Measurements from ENCODE around the gene NCAPG2. TPM values are rescaled to one million over a fixed set of nuclear protein-coding genes. Genes with fewer than 3 reads are reported as not detected.

The NCAPG2 gene
- polyA plus RNA-seq, 2 of the 4 experiments (the other 2 are of a cell fraction): 53.8 to 63.0 TPM

DNA sequence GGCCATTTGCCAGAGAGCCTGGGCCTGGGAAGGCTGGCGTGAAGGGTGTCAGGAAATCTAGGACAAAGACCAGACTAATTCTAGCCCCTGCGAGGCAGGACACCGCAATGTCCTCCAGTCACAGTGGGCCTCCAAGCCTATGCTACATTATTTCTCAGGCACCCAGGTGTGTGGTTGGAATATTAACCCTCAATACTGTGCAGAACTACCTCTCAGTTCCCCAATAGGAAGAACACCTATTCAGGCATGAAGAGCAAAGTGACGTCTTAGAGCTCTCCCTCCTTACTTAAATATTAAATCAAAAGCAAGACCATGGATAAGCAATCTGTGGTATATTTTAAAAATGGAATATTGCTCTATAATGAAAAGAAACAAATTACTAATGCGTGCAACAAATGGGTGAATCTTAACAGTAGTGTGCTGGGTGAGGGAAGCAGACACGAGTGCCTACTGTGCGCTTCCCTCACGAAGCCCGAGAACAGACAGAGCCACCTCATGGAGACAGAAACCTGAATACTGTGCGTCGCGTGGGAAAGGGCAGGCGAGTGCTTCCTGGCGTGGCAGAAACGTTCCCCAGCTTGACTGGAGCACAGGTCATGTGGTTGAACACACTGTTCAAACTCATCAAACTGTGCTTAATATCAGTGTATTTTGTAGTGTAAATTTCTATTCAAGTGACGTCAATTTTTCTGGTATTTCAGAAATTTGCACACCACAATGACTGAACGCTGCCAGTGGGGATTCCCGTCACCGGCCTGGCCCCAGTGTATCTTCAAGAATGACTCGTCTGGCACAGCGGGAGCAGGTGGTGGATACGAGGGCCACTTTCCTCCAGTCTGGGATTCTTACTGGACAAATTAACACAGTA is 101.5 kb downstream of the NCAPG2 start:
- no peak overlapping the region for H3K4me2 ChIP-seq
- peak; percentile 47 to 61; a peak in 3 of 6 replicates for ATAC-seq

DNA sequence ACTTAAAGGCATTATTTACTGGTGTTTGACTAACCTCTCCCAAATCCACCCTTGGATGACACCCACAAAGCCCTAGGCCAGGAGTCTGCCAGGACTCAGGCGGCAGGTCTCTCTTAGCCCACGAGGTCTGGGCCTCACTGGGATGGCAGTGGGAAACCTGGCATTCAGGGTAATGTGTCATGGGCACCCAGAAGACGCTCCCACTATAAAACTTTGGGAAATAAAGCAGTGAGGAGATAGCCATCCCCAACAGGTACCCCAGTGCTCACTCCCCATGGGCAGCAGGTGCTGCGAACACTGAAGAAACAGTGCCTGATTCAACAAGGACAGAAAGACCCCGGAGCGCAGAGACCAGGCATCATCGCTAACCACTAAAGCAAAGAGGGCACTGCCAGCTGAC is 102.6 kb downstream of the NCAPG2 start:
- ChIA-PET POLR2A (no interaction called here), CTCF (no interaction called here)
- no peak overlapping the region for H3K4me3 ChIP-seq
- no peaks in the 10 kb centered on the region for H3K9me3 ChIP-seq
- DNase-seq (ENCODE audit: low read depth in 1 of 2, low spot score in 1 of 2): no peak
- no peak for ATAC-seq
- no peaks in the 10 kb centered on the region for H3K4me1 ChIP-seq
- no peak overlapping the region for H3K27ac ChIP-seq
- 94% methylated on average over 6 of the region's 7 CpGs for WGBS (ENCODE audit: missing lambda C conversion rate)
- no peak for TF ChIP-seq GATA3 (IDR thresholded peaks at IDR 0.05; ENCODE audit: borderline replicate concordance)
- TF ChIP-seq EHMT2 (IDR thresholded peaks at IDR 0.05; ENCODE audit: low read depth): no peak
- no peak for TF ChIP-seq MYC (IDR thresholded peaks at IDR 0.05; ENCODE audit: borderline replicate concordance, low read length)
- TF ChIP-seq MAFK (IDR thresholded peaks at IDR 0.05; ENCODE audit: partially characterized antibody): no peak
- no peak for TF ChIP-seq RNF2 (IDR thresholded peaks at IDR 0.05; ENCODE audit: borderline replicate concordance, low read depth)
- TF ChIP-seq NR3C1 (IDR thresholded peaks at IDR 0.05): no peak
- no peak for TF ChIP-seq HOXB13 (CRISPR knock-in tag; IDR thresholded peaks at IDR 0.05; ENCODE audit: low read depth)
- TF ChIP-seq, protein P1, sequence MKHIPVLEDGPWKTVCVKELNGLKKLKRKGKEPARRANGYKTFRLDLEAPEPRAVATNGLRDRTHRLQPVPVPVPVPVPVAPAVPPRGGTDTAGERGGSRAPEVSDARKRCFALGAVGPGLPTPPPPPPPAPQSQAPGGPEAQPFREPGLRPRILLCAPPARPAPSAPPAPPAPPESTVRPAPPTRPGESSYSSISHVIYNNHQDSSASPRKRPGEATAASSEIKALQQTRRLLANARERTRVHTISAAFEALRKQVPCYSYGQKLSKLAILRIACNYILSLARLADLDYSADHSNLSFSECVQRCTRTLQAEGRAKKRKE (CRISPR knock-in tag; IDR thresholded peaks at IDR 0.05; ENCODE audit: low read depth): no peak
- TF ChIP-seq ZC3H11A (IDR thresholded peaks at IDR 0.05): no peak
- no peak for TF ChIP-seq EHF (CRISPR knock-in tag; IDR thresholded peaks at IDR 0.05)
- no peak for TF ChIP-seq SMC3 (IDR thresholded peaks at IDR 0.05)
- TF ChIP-seq, protein P2, sequence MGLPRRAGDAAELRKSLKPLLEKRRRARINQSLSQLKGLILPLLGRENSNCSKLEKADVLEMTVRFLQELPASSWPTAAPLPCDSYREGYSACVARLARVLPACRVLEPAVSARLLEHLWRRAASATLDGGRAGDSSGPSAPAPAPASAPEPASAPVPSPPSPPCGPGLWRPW (IDR thresholded peaks at IDR 0.05): no peak
- FAIRE-seq: no peak
- no peak overlapping the region for H3K4me2 ChIP-seq

More for the DNA sequence above, 101.5 kb downstream of the NCAPG2 start:
- peak in 1 of 2 experiments; percentile 29 for DNase-seq (ENCODE audit: low read depth in 1 of 2, low spot score in 1 of 2)
- ChIA-PET POLR2A (no interaction called here), CTCF (no interaction called here)
- TF ChIP-seq, protein P3, sequence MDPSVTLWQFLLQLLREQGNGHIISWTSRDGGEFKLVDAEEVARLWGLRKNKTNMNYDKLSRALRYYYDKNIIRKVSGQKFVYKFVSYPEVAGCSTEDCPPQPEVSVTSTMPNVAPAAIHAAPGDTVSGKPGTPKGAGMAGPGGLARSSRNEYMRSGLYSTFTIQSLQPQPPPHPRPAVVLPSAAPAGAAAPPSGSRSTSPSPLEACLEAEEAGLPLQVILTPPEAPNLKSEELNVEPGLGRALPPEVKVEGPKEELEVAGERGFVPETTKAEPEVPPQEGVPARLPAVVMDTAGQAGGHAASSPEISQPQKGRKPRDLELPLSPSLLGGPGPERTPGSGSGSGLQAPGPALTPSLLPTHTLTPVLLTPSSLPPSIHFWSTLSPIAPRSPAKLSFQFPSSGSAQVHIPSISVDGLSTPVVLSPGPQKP (IDR thresholded peaks at IDR 0.05; ENCODE audit: low read depth, low read length): no peak
- TF ChIP-seq CBX2 (IDR thresholded peaks at IDR 0.05; ENCODE audit: borderline replicate concordance, low read depth) (no peak), PHF8 (IDR thresholded peaks at IDR 0.05; ENCODE audit: borderline replicate concordance, low read depth) (no peak), RARB (CRISPR knock-in tag; IDR thresholded peaks at IDR 0.05) (no peak), KDM1A (IDR thresholded peaks at IDR 0.05; ENCODE audit: low read depth) (no peak), RAD21 (conservative IDR thresholded peaks at IDR 0.05 in 1 of 2, IDR thresholded peaks at IDR 0.05 in 1 of 2) (no peak), EP300 (IDR thresholded peaks at IDR 0.05) (no peak), NR3C1 (IDR thresholded peaks at IDR 0.05) (no peak), FOSL2 (IDR thresholded peaks at IDR 0.05) (no peak), FOSL2 (CRISPR knock-in tag; IDR thresholded peaks at IDR 0.05) (no peak), RCOR1 (IDR thresholded peaks at IDR 0.05; ENCODE audit: low read depth, low read length) (no peak), GATA3 (IDR thresholded peaks at IDR 0.05; ENCODE audit: borderline replicate concordance) (no peak), HEYL (CRISPR knock-in tag; IDR thresholded peaks at IDR 0.05) (no peak), MAZ (IDR thresholded peaks at IDR 0.05; ENCODE audit: borderline replicate concordance, low read depth, low read length) (no peak), SMC3 (IDR thresholded peaks at IDR 0.05) (no peak), POLR2AphosphoS2 (conservative IDR thresholded peaks at IDR 0.05; ENCODE audit: low read length) (no peak), EHMT2 (IDR thresholded peaks at IDR 0.05; ENCODE audit: low read depth) (no peak)
- TF ChIP-seq, protein P4, sequence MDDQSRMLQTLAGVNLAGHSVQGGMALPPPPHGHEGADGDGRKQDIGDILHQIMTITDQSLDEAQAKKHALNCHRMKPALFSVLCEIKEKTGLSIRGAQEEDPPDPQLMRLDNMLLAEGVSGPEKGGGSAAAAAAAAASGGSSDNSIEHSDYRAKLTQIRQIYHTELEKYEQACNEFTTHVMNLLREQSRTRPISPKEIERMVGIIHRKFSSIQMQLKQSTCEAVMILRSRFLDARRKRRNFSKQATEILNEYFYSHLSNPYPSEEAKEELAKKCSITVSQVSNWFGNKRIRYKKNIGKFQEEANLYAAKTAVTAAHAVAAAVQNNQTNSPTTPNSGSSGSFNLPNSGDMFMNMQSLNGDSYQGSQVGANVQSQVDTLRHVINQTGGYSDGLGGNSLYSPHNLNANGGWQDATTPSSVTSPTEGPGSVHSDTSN (IDR thresholded peaks at IDR 0.05): no peak
- TF ChIP-seq, protein P5, sequence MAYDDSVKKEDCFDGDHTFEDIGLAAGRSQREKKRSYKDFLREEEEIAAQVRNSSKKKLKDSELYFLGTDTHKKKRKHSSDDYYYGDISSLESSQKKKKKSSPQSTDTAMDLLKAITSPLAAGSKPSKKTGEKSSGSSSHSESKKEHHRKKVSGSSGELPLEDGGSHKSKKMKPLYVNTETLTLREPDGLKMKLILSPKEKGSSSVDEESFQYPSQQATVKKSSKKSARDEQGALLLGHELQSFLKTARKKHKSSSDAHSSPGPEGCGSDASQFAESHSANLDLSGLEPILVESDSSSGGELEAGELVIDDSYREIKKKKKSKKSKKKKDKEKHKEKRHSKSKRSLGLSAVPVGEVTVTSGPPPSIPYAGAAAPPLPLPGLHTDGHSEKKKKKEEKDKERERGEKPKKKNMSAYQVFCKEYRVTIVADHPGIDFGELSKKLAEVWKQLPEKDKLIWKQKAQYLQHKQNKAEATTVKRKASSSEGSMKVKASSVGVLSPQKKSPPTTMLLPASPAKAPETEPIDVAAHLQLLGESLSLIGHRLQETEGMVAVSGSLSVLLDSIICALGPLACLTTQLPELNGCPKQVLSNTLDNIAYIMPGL (CRISPR knock-in tag; IDR thresholded peaks at IDR 0.05; ENCODE audit: borderline replicate concordance): no peak
- Histone ChIP-seq H3K4me3 (no peak overlapping the region), H3K9me3 (no peaks in the 10 kb centered on the region), H3K4me1 (no peaks in the 10 kb centered on the region), H3K27ac (no peak overlapping the region; a peak in 1 of 6 replicates)
- 74% methylated on average over 22 of the region's 22 CpGs for WGBS (ENCODE audit: missing lambda C conversion rate)
- FAIRE-seq: no peak
